GM19025 (cell line): ENCODE measurements around the gene SGSH.
A peak's percentile ranks its signal among the peaks of the same experiment; 100 is the strongest.
"Not testable (repeated sequence)": the region's sequence is repeated elsewhere in the genome, so short reads cannot be mapped to it uniquely, and the experiment has no call there.

Experiments used
- ATAC-seq: cut with Tn5 transposase; IDR thresholded peaks from one replicate; pipeline ENCODE4 v1.9.1; 2021; ENCODE audit warnings: mild to moderate bottlenecking, low read depth, moderate library complexity; ENCODE audit not compliant: unreplicated experiment

Gene SGSH

GRCh38 chr17:80254396-80255251 lies 34.5 kb upstream of the SGSH start:
- ATAC-seq, result peak; percentile 51

GRCh38 chr17:80253631-80254395 lies 33.7 kb upstream of the SGSH start:
- ATAC-seq, result no peak

DNA sequence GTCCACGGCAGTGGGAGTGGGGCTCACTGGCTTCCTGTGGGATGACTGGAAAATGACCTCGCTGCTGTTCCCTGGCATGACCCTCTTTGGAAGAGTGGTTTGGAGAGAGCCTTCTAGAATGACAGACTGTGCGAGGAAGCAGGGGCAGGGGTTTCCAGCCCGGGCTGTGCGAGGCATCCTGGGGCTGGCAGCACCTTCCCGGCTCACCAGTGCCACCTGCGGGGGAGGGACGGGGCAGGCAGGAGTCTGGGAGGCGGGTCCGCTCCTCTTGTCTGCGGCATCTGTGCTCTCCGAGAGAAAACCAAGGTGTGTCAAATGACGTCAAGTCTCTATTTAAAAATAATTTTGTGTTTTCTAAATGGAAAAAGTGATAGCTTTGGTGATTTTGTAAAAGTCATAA lies 32.7 kb upstream of the SGSH start:
- ATAC-seq, result no peak

DNA sequence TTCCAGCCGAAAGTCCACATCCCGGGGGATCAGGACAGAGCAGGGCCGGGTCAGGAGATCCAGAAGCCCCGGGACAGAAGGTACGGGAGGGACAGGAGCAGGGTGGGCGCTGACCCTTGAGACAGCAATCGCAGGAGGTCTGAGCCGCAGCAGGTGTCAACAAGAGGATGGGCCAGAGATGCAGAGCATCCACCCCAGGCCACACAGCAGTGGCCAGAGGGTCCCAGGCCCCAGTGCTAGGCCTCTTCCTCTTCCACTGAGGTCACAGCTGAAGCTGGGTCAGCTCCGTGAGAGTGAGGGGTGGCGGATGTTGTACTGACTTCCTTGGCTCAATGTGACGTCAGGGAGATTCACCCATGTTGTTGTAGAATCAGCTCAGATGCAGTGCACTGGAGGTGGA lies 31.8 kb upstream of the SGSH start:
- ATAC-seq, result no peak

- ATAC-seq, result no peak
These were observed 29.0 kb upstream of the SGSH start for GRCh38 chr17:80248894-80249710.

- no peak for ATAC-seq
These were observed 28.1 kb upstream of the SGSH start for GRCh38 chr17:80248001-80248893.

DNA sequence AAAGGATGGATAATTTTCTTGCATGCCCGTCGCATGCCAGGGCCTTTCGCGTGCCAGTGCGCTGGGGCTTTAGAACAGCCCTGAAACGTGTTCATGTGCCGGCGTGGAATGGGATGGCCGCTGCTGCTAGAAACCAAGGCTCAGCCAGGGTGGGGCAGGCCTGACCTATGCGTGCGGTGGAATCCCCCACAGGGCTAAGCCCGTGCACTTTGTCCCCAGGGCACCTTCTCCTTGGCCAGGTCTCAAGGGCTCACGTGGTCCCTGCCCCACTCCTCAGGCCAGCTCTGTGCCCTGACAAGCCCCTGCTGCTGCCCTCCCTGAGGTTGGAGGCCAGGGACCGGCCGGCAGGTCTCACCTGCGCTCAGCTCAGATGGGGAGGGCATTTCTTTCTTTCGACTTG lies 27.4 kb upstream of the SGSH start:
- ATAC-seq, result no peak

DNA sequence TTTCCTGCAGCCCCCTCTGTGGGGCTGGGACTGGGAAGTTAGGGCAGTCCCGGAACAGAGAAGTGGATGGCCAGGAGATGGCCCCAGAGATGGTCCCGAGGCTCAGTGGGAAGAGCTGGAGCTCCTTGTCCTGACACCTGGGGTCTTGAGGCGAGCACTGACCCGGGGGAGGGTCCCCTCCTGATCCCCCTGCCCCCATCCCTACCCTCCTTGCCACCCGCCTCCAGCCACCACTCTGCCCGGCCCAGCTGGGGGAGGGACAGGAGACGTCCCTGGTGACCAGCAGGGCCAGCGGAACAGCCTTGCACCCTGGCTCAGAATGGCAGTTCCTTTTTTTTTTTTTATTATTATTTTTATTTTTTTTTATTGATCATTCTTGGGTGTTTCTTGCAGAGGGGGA lies 26.6 kb upstream of the SGSH start:
- ATAC-seq, result no peak

DNA sequence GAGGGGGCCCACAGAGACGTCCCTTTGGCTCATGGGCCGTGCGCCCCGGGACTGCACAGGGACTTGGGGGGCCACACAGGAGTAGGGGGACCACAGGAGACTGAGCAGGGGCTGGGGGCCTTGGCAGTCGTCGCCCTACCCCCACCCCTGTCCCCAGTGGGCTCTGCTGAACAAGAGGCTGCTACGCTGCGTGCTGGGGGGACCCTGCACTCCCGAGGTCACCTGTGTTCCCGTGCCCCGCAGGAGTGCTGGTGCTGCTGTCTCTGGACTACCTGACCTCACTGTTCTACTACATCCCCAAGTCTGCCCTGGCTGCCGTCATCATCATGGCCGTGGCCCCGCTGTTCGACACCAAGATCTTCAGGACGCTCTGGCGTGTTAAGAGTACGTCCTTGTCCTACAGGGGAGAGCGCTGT lies 26.1 kb upstream of the SGSH start:
- no peak for ATAC-seq

- no peak for ATAC-seq
These were observed 25.6 kb upstream of the SGSH start for GRCh38 chr17:80245566-80246265.

- no peak for ATAC-seq
These were observed 24.9 kb upstream of the SGSH start for GRCh38 chr17:80244871-80245509.

GRCh38 chr17:80244448-80244847 lies 24.3 kb upstream of the SGSH start:
- not testable (repeated sequence) for ATAC-seq

DNA sequence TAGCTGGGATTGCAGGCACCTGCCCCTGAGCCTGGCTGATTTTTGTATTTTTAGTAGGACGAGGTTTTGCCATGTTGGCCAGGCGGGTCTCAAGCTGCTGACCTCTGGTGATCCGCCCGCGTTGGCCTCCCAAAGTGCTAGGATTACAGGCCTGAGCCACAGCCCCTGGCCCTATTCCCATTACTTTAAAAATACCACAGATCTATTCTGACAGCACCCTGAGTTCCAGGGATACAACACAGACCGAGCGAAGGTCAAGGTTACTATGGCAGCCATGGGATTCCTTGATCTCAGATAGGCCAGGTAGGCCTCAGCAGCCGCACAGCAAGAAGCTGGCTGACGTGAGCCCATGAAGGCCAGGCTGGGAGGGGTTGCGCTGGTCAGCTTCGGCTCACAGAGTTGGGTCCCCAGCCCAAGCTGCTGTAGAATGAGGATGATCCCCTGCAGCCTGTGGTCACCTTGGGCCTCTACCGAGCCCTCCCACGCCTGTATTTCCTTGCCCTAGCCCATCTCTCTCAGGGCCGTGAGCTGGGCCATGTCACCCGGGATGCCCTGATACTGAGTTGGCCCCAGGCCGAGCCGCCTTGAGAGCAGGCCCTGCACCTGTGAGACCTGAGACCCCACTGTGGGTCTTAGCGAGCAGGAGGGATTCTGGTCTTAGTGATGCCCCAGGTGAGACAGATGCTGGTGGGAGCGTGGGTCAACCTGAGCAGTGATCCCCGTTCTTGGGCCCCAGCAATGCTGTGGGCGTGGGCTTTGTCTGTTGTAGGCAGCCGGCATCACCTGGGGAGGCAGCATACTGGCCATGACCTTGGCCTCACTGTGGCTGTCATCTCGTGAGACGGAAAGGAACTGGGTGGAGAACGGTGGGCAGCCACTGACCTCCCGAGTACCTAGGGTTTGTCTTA lies 23.6 kb upstream of the SGSH start:
- ATAC-seq, result no peak

DNA sequence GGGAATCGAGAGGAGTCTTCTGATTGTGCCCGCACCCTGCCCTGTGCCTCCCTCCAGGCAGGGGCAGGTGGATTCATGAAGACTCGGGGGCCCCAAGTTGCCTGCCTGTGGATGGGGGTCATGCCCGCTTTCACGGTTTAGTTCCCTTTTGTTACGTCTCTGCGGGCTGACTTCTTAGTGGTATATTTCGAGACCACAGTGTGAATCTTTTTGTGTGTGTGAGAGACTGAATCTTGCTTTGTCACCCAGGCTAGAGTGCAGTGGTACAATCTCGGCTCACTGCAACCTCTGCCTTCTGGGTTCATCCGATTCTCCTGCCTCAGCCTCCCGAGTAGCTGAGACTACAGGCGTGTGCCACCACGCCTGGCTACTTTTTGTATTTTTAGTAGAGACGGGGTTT lies 22.4 kb upstream of the SGSH start:
- ATAC-seq, result no peak

DNA sequence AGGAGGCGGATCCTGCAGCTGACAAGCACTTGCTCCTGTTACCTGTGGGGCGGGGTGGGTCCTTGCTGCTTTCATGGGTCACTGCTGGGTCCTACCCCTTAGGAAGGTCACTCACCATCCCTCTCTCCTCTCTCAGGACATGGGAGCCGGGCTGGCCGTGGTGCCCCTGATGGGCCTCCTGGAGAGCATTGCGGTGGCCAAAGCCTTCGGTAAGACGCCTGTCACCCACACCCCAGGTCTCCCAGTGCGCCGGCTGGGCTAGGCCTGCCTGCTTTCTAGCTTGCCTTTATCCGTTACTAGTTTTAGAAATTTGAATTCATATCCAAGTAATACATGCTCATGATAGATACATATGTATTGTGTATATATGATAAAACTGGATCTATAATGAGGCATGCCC lies 17.3 kb upstream of the SGSH start:
- ATAC-seq, result no peak

GRCh38 chr17:80236911-80237310 lies 16.8 kb upstream of the SGSH start:
- no peak for ATAC-seq

- ATAC-seq, result no peak
These were observed 13.1 kb upstream of the SGSH start for GRCh38 chr17:80233202-80233601.

DNA sequence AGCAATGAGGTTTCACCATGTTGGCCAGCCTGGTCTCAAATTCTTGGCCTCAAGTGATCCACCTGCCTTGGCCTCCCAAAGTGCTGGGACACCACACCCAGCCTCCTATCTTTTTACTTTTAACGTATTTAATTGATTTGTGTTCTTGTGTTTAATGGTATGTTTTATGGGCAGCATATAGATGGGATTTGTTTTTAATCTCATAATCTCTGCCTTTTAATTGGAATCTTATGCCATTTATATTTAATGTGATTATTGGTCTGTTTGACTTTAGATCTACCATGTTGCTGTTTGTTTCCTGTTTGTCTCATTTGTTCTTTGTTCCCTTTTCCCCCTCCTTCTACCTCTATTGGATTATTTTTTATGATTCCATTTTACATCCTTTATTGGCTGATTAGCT lies 12.3 kb upstream of the SGSH start:
- ATAC-seq, result no peak
